DMS53 treated with DMSO at 0.1 percent for 48 hours (cell line): ENCODE measurements around the gene RING1.
A peak's percentile ranks its signal among the peaks of the same experiment; 100 is the strongest.

Experiments used
- DNase-seq: peaks from one replicate; lab custom pipeline; 2025; ENCODE audit not compliant: unreplicated experiment; lab: John Stamatoyannopoulos, UW

The RING1 gene

GRCh38 chr6:33237741-33238140, 29.4 kb downstream of the RING1 start:
- no peak for DNase-seq

- no peak for DNase-seq
These were observed 33.7 kb downstream of the RING1 start for GRCh38 chr6:33241968-33242367.

- DNase-seq = no peak
These were observed 35.2 kb downstream of the RING1 start for GRCh38 chr6:33243476-33243875.

GRCh38 chr6:33247977-33248642, 39.8 kb downstream of the RING1 start:
- peak; percentile 74 for DNase-seq

- peak; percentile 61 for DNase-seq
These were observed 40.3 kb downstream of the RING1 start for GRCh38 chr6:33248643-33248931.

- peak; percentile 99 for DNase-seq
These were observed 40.8 kb downstream of the RING1 start for GRCh38 chr6:33248932-33249731.

- DNase-seq = no peak
These were observed 41.7 kb downstream of the RING1 start for GRCh38 chr6:33249732-33250630.

GRCh38 chr6:33250731-33251130, 42.4 kb downstream of the RING1 start:
- DNase-seq = no peak

GRCh38 chr6:33251395-33252012, 43.2 kb downstream of the RING1 start:
- no peak for DNase-seq

- DNase-seq = no peak
These were observed 44.5 kb downstream of the RING1 start for GRCh38 chr6:33252759-33253158.

- DNase-seq = no peak
These were observed 46.3 kb downstream of the RING1 start for GRCh38 chr6:33254591-33254990.

- DNase-seq = no peak
These were observed 50.7 kb downstream of the RING1 start for GRCh38 chr6:33259032-33259431.
